Small intestine (tissue), 7 donors: ENCODE results near the gene GRIA2. TPM values are rescaled to one million over a fixed set of nuclear protein-coding genes. Genes with fewer than 3 reads are reported as not detected.

Experiments
- DNase-seq, 2 donors: peaks; one replicate each; pipeline versions ENCODE4 v3.0.0 to v3.0.0-alpha.2; 2013
- FAIRE-seq: peaks from 2 replicates; lab custom pipeline; 2012; peaks lifted over from hg19 to GRCh38; lab: Jason Lieb, UNC
- H3K27ac ChIP-seq, 3 donors: one replicate each; pipeline ENCODE4 v1.5.1; 2013; ENCODE audit warnings: low read length in 2 of 3, mild to moderate bottlenecking in 2 of 3, control low read depth in 1 of 3, inconsistent platforms in 1 of 3, low read depth in 1 of 3, moderate library complexity in 1 of 3
- H3K27me3 ChIP-seq, 3 donors: one replicate each; pipeline ENCODE4 v1.6.1; 2013; ENCODE audit warnings: low read length in 3 of 3, inconsistent platforms in 1 of 3; ENCODE audit not compliant: control insufficient read depth in 3 of 3, insufficient read depth in 3 of 3
- H3K36me3 ChIP-seq, 3 donors: one replicate each; pipeline ENCODE4 v1.6.1; 2013; ENCODE audit warnings: low read length in 3 of 3, inconsistent platforms in 1 of 3, low read depth in 1 of 3, mild to moderate bottlenecking in 1 of 3, moderate library complexity in 1 of 3; ENCODE audit not compliant: control insufficient read depth in 3 of 3, insufficient read depth in 2 of 3
- H3K4me1 ChIP-seq, 3 donors: one replicate each; pipeline ENCODE4 v1.6.1; 2013; ENCODE audit warnings: low read length in 2 of 3, inconsistent platforms in 1 of 3, low read depth in 1 of 3, mild to moderate bottlenecking in 1 of 3, moderate library complexity in 1 of 3; ENCODE audit not compliant: control insufficient read depth in 3 of 3, insufficient read depth in 2 of 3
- H3K4me3 ChIP-seq, 3 donors: one replicate each; pipeline ENCODE4 v1.5.1; 2013; ENCODE audit warnings: low read length in 3 of 3, control low read depth in 1 of 3, inconsistent platforms in 1 of 3, low read depth in 1 of 3, mild to moderate bottlenecking in 1 of 3, moderate library complexity in 1 of 3
- H3K9me3 ChIP-seq, 2 donors: one replicate each; pipeline ENCODE4 v1.6.1; 2013; ENCODE audit warnings: low read depth in 1 of 2, low read length in 1 of 2; ENCODE audit not compliant: control insufficient read depth in 2 of 2, insufficient read depth in 1 of 2
- WGBS, 3 donors: extraction: QIAGEN DNeasy Blood & Tissue Kit; methylation state at CpG; one replicate each; pipeline ENCODE4 v1.1.7; 2013; 5-methylcytosine and 5-hydroxymethylcytosine counted together
- polyA plus RNA-seq, 4 donors: library from polyadenylated mRNA; stranded (reverse) in 3 of 4; unstranded in 1 of 4; fragments of 200-250 nt in 3 of 4; fragments of 120-200 nt in 1 of 4; gene quantifications; one replicate each; pipeline versions ENCODE4 v1.2.1 to v1.2.3, GENCODE V29; 2013
- donor health status: healthy with polysubstance abuse.
- donor health status: control.
- donor health status: control.
- donor health status: Bipolar disorder and iron deficiency.
- donor health status: healthy.

The GRIA2 gene
- polyA plus RNA-seq, 4 donors, result 0.27 to 1.6 (median 0.40) TPM; not detected in 1

GRCh38 chr4:157358439-157358838, 137.9 kb downstream of the GRIA2 start:
- Histone ChIP-seq H3K4me3 (no peak overlapping the region), H3K4me1 (no peaks in the 10 kb centered on the region), H3K27me3 (no peaks in the 10 kb centered on the region), H3K27ac (no peak overlapping the region), H3K36me3 (no peaks in the 10 kb centered on the region), H3K9me3 (no peaks in the 10 kb centered on the region)
- WGBS, 3 donors, result 84 to 92% (median 91%) methylated on average over 1 of the region's 1 CpG
- no peak for DNase-seq
- FAIRE-seq, result no peak

GRCh38 chr4:157358851-157359250, 138.3 kb downstream of the GRIA2 start:
- H3K4me3 ChIP-seq, result no peak overlapping the region
- WGBS, 3 donors, result 54 to 61% (median 57%) methylated on average over 1 of the region's 1 CpG
- H3K27ac ChIP-seq, result no peak overlapping the region
- no peaks in the 10 kb centered on the region for H3K9me3 ChIP-seq
- DNase-seq (no peak), FAIRE-seq (no peak)
- no peaks in the 10 kb centered on the region for H3K36me3 ChIP-seq
- H3K27me3 ChIP-seq, result no peaks in the 10 kb centered on the region
- no peaks in the 10 kb centered on the region for H3K4me1 ChIP-seq

GRCh38 chr4:157363360-157363759, 142.8 kb downstream of the GRIA2 start:
- no peaks in the 10 kb centered on the region for H3K4me1 ChIP-seq
- no peak overlapping the region for H3K4me3 ChIP-seq
- H3K36me3 ChIP-seq, result no peaks in the 10 kb centered on the region
- DNase-seq (no peak), FAIRE-seq (no peak)
- no peak overlapping the region for H3K27ac ChIP-seq
- no peaks in the 10 kb centered on the region for H3K27me3 ChIP-seq
- 33 to 42% (median 33%) methylated on average over 4 of the region's 4 CpGs for WGBS, 3 donors
- no peaks in the 10 kb centered on the region for H3K9me3 ChIP-seq

- no peak overlapping the region for H3K4me3 ChIP-seq
- H3K27ac ChIP-seq, result no peak overlapping the region
- no peaks in the 10 kb centered on the region for H3K36me3 ChIP-seq
- DNase-seq, result no peak
- H3K4me1 ChIP-seq, result no peaks in the 10 kb centered on the region
- H3K9me3 ChIP-seq, result no peaks in the 10 kb centered on the region
- H3K27me3 ChIP-seq, result no peaks in the 10 kb centered on the region
- 64 to 74% (median 70%) methylated on average over 3 of the region's 3 CpGs for WGBS, 3 donors
- no peak for FAIRE-seq
Observed at GRCh38 chr4:157372154-157372553, 151.6 kb downstream of the GRIA2 start.

GRCh38 chr4:157372567-157372966, 152.0 kb downstream of the GRIA2 start:
- no peak for DNase-seq
- Histone ChIP-seq H3K9me3 (no peaks in the 10 kb centered on the region), H3K4me3 (no peak overlapping the region), H3K36me3 (no peaks in the 10 kb centered on the region), H3K27ac (no peak overlapping the region), H3K4me1 (no peaks in the 10 kb centered on the region), H3K27me3 (no peaks in the 10 kb centered on the region)
- WGBS, 3 donors, result 86 to 92% (median 90%) methylated on average over 3 of the region's 3 CpGs
- no peak for FAIRE-seq

GRCh38 chr4:157389741-157390140, 169.2 kb downstream of the GRIA2 start:
- H3K27me3 ChIP-seq, result no peaks in the 10 kb centered on the region
- DNase-seq (no peak), FAIRE-seq (no peak)
- no peak overlapping the region for H3K27ac ChIP-seq
- H3K4me1 ChIP-seq, result no peaks in the 10 kb centered on the region
- H3K4me3 ChIP-seq, result no peak overlapping the region
- H3K9me3 ChIP-seq, result no peaks in the 10 kb centered on the region
- WGBS, 3 donors, result 44 to 57% (median 50%) methylated on average over 3 of the region's 3 CpGs
- H3K36me3 ChIP-seq, result no peaks in the 10 kb centered on the region

GRCh38 chr4:157405070-157405469, 184.5 kb downstream of the GRIA2 start:
- no peak for DNase-seq
- no peaks in the 10 kb centered on the region for H3K4me1 ChIP-seq
- no peak overlapping the region for H3K27ac ChIP-seq
- no peak overlapping the region for H3K4me3 ChIP-seq
- no peaks in the 10 kb centered on the region for H3K27me3 ChIP-seq
- no peaks in the 10 kb centered on the region for H3K9me3 ChIP-seq
- no peaks in the 10 kb centered on the region for H3K36me3 ChIP-seq
- no peak for FAIRE-seq

Other genes with a start within 250 kb of the GRIA2 start
- 10 to 100 TPM in 1 of 4 donors, 1 to 10 TPM in 3; 2.4 to 22.2 (median 3.2) TPM for gene PDGFC, start 248.9 kb upstream of the GRIA2 start, polyA plus RNA-seq
- gene GLRB, start 144.6 kb upstream of the GRIA2 start, polyA plus RNA-seq, result 1 to 10 TPM in 2 of 4 donors, under 1 TPM in 1, not detected in 1; 0.22 to 1.8 (median 1.2) TPM